Common myeloid progenitor, CD34-positive (primary cell): ENCODE data around the gene FAM89B.

Experiments used
- CTCF ChIA-PET: fragments of 350-600 bp; sonication (Branson Sonifier 250); formaldehyde crosslinking; loops from one replicate; lab custom pipeline; 2021; ENCODE audit warnings: antibody characterized with exemption; lab: Charles Lee
- POLR2A ChIA-PET: fragments of 350-600 bp; sonication (Branson Sonifier 250); formaldehyde crosslinking; loops from one replicate; lab custom pipeline; 2021; ENCODE audit warnings: antibody characterized with exemption; lab: Charles Lee
- DNase-seq, 3 donors: peaks; one replicate each; pipeline versions ENCODE4 v3.0.0 to v3.0.0-alpha.2; 2013
- H3K27ac ChIP-seq, 2 experiments: 1 replicate in 1 of 2; 2 replicates in 1 of 2; pipeline ENCODE4 v1.7.0; 2013; ENCODE audit warnings: inconsistent platforms in 2 of 2, low read length in 2 of 2, mild to moderate bottlenecking in 2 of 2, low read depth in 1 of 2, moderate library complexity in 1 of 2; ENCODE audit not compliant: severe bottlenecking in 2 of 2, insufficient read depth in 1 of 2, poor library complexity in 1 of 2
- H3K27me3 ChIP-seq, 5 experiments: replicated peaks in 2 of 5; 1 replicate in 3 of 5; 2 replicates in 2 of 5; pipeline versions ENCODE4 v1.6.1 to v1.7.0; 2013; ENCODE audit warnings: low read length in 4 of 5, mild to moderate bottlenecking in 2 of 5, moderate library complexity in 2 of 5, inconsistent platforms in 1 of 5; ENCODE audit not compliant: insufficient read depth in 5 of 5, control insufficient read depth in 4 of 5
- H3K36me3 ChIP-seq, 4 experiments: 1 replicate in 2 of 4; 2 replicates in 2 of 4; pipeline versions ENCODE4 v1.6.1 to v1.7.0; 2013; ENCODE audit warnings: low read length in 3 of 4, control low read depth in 1 of 4, mild to moderate bottlenecking in 1 of 4; ENCODE audit not compliant: control insufficient read depth in 4 of 4, insufficient read depth in 4 of 4
- H3K4me1 ChIP-seq, 4 experiments: 1 replicate in 3 of 4; 2 replicates in 1 of 4; pipeline versions ENCODE4 v1.6.1 to v1.7.1; 2013; ENCODE audit warnings: low read length in 3 of 4, mild to moderate bottlenecking in 3 of 4, control low read depth in 1 of 4, inconsistent platforms in 1 of 4, moderate library complexity in 1 of 4; ENCODE audit not compliant: control insufficient read depth in 4 of 4, insufficient read depth in 4 of 4; ENCODE audit errors: control extremely low read depth in 1 of 4
- H3K4me3 ChIP-seq, 7 experiments: 1 replicate in 4 of 7; 2 replicates in 3 of 7; pipeline versions ENCODE4 v1.5.1 to v1.7.0; 2013; ENCODE audit warnings: mild to moderate bottlenecking in 7 of 7, low read length in 6 of 7, moderate library complexity in 6 of 7, inconsistent platforms in 2 of 7, low read depth in 2 of 7, control low read depth in 1 of 7; ENCODE audit not compliant: insufficient read depth in 4 of 7, control insufficient read depth in 1 of 7; ENCODE audit errors: extremely low read depth in 1 of 7
- H3K9me3 ChIP-seq, 5 experiments: 1 replicate in 4 of 5; 2 replicates in 1 of 5; pipeline versions ENCODE4 v1.6.1 to v1.7.1; 2013; ENCODE audit warnings: low read length in 4 of 5, mild to moderate bottlenecking in 2 of 5, inconsistent platforms in 1 of 5, low read depth in 1 of 5, moderate library complexity in 1 of 5; ENCODE audit not compliant: control insufficient read depth in 4 of 5, insufficient read depth in 2 of 5; ENCODE audit errors: control extremely low read depth in 1 of 5
- WGBS: methylation state at CpG from one replicate; pipeline ENCODE4 v1.1.5; 2013; ENCODE audit not compliant: insufficient coverage; 5-methylcytosine and 5-hydroxymethylcytosine counted together

The FAM89B gene

GRCh38 chr11:65539744-65540289 is 32.5 kb upstream of the FAM89B start:
- WGBS, result 13% methylated on average over 38 of the region's 60 CpGs
- peaks cover 3 to 27% (median 24%) of the 10 kb centered on the region in 4 experiments for H3K4me1 ChIP-seq
- peak overlapping the region; percentile 41 to 87 (median 72) for H3K4me3 ChIP-seq
- ChIA-PET POLR2A (interaction anchor here (0.7 to 2.3 kb wide), 6 partner anchors 13 to 53 kb away, joined by 3 to 13 read pairs (median 4); partner anchors contain the start of genes EHBP1L1 and ZNRD2), CTCF (interaction anchor here (0.7 to 21.8 kb wide), 11 partner anchors 9 to 164 kb away, joined by 3 to 262 read pairs (median 14); partner anchors contain the start of genes EHBP1L1, FAM89B, KCNK7 and LTBP3)
- peak overlapping the region in 1 of 2 experiments; percentile 49 for H3K27ac ChIP-seq
- H3K9me3 ChIP-seq, result no peaks in the 10 kb centered on the region
- DNase-seq, result no peak
- H3K27me3 ChIP-seq, result no peaks in the 10 kb centered on the region
- H3K36me3 ChIP-seq, result peaks cover 2 to 48% (median 33%) of the 10 kb centered on the region in 4 experiments

DNA sequence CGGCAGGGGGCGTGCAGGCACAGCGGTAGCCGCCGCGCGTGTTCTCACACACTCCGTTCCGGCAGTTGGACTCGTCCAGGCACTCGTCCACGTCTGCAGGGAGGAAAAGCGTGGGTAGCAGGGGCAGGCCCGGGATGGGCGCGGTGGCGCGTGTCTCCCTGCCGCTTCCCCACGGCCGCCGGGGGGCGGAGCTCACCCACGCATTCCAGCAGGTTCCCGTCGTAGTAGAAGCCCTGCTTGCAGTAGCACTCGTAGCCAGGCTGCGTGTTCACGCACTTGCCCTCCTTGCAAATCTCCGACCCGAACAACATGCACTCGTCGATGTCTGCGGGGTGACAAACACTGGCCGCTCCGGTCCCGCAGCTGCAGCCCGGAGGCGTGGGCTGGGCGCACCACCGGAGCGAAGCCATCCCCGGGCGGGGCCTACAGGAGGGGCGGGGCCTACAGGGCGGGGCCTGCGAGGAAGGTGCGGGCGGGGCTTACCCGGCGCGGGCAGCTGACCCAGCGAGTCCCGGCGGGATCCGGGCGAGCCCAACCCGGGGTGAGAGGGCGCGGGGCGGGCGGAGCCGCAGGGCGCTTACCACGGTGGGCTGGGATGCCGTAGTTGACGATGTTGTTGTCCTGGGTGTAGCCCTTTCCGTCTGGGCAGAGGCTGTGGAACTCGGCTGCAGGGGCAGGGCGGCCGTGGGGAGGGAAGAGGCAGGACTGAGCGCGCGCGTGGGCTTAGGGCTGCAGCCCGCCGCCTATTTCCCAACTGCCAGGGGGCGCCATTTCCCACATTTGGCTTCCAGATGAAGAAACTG is 31.8 kb upstream of the FAM89B start:
- WGBS, result under 1% methylated on average over 61 of the region's 78 CpGs

DNA sequence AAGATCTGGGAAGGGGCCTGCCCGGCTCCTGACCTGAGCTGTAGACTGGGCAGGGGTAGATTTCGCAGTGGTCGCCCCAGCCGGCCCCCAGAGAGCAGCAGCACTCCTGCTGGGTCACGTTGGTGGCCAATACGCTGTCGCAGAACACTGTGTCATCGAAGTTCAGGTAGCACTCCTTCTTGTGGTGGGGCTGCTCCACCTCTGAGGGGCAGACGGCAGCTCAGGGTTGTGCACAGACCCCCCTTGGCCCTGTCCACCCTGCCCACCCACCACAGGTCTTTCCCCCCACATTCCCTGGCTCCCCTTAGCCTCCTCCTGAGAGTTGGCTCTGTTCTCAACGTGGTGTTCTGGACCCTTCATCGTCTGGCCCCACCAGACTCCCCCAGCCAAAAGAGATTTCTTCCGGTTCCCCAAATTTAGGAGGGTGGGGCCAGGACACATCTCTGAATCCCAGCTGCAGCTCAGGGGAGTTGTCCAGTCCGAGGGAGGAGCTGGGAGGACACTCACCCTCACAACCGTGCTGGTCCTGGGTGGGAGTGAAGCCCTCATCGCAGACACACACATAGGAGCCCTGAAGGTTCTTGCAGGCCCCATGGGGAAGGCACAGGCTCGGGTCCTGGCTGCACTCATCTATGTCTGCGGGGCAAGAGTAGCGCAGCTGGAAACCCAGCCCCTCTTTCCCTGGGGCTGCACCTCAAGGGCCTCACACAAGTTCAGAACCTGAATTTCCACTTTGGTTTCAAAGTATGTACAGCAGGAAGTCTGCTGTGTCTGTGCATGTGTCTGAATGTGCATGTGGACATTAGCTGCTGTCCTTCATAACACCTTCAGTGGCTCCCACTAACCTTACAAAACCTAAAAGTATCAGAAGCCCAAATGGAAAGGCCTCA is 31.0 kb upstream of the FAM89B start:
- H3K36me3 ChIP-seq, result peaks cover 0 to 32% (median 23%) of the 10 kb centered on the region in 4 experiments
- no peak for DNase-seq
- H3K4me3 ChIP-seq, result peak overlapping the region in 5 of 7 experiments; percentile 69 to 87 (median 76)
- 44% methylated on average over 12 of the region's 18 CpGs for WGBS
- peak overlapping the region in 1 of 2 experiments; percentile 47 for H3K27ac ChIP-seq
- ChIA-PET CTCF (interaction anchor here (0.5 to 21.8 kb wide), 16 partner anchors 10 to 732 kb away, joined by 3 to 262 read pairs (median 6); partner anchors contain the start of genes EHBP1L1, FAM89B, KCNK7 and LTBP3), POLR2A (interaction anchor here (1.0 to 2.3 kb wide), 5 partner anchors 11 to 34 kb away, joined by 3 to 13 read pairs (median 7); partner anchors contain the start of genes EHBP1L1, FAM89B and ZNRD2)
- no peaks in the 10 kb centered on the region for H3K27me3 ChIP-seq
- H3K4me1 ChIP-seq, result peaks cover 6 to 36% (median 32%) of the 10 kb centered on the region in 4 experiments
- no peaks in the 10 kb centered on the region for H3K9me3 ChIP-seq

More for the DNA sequence above, 31.8 kb upstream of the FAM89B start:
- peak overlapping the region in 1 of 2 experiments; percentile 49 for H3K27ac ChIP-seq
- peaks cover 3 to 28% (median 25%) of the 10 kb centered on the region in 4 experiments for H3K4me1 ChIP-seq
- H3K27me3 ChIP-seq, result no peaks in the 10 kb centered on the region
- ChIA-PET CTCF (interaction anchor here (0.6 to 21.8 kb wide), 16 partner anchors 10 to 165 kb away, joined by 3 to 262 read pairs (median 6); partner anchors contain the start of genes EHBP1L1, FAM89B, KCNK7 and LTBP3), POLR2A (interaction anchor here (1.0 to 2.3 kb wide), 6 partner anchors 12 to 52 kb away, joined by 3 to 13 read pairs (median 6); partner anchors contain the start of genes EHBP1L1, FAM89B and ZNRD2)
- H3K36me3 ChIP-seq, result peaks cover 0 to 41% (median 29%) of the 10 kb centered on the region in 4 experiments
- DNase-seq, result peak; percentile 82 to 89 (median 87)
- H3K9me3 ChIP-seq, result no peaks in the 10 kb centered on the region
- H3K4me3 ChIP-seq, result peak overlapping the region; percentile 41 to 87 (median 72)

GRCh38 chr11:65542738-65543390 is 29.5 kb upstream of the FAM89B start:
- POLR2A ChIA-PET, result no interaction called here
- CTCF ChIA-PET, result interaction anchor here (3.0 to 21.8 kb wide), 5 partner anchors 9 to 52 kb away, joined by 14 to 262 read pairs (median 89); partner anchors contain the start of genes EHBP1L1, FAM89B, KCNK7 and LTBP3
- Histone ChIP-seq H3K27ac (no peak overlapping the region), H3K9me3 (no peaks in the 10 kb centered on the region), H3K4me1 (peaks cover 6 to 49% (median 45%) of the 10 kb centered on the region in 4 experiments), H3K27me3 (no peaks in the 10 kb centered on the region), H3K4me3 (no peak overlapping the region), H3K36me3 (peaks cover 0 to 25% (median 15%) of the 10 kb centered on the region in 4 experiments)
- DNase-seq, result no peak
- WGBS, result 100% methylated on average over 2 of the region's 3 CpGs

DNA sequence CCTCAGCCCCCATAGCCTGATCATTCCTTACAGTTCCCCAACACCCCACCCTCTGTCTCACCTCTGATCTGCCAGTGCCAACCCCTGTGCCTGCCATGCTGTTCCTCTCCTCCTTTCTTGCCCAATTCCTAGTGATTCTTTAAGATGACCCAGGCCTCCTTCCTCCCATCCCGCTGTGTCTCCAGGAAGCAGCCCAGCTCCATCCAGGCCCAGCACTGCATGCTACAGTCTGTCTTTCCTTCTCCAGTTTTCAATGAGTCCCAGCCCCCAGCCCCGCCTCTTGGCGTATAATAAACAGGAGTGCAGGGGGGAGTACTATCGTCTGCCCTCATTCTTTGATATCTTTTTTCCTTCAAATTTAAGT is 26.5 kb upstream of the FAM89B start:
- Histone ChIP-seq H3K27ac (peak overlapping the region in 1 of 2 experiments; percentile 50), H3K4me3 (peak overlapping the region in 3 of 7 experiments; percentile 19 to 54 (median 47)), H3K4me1 (peaks cover 8 to 50% (median 44%) of the 10 kb centered on the region in 4 experiments), H3K27me3 (no peaks in the 10 kb centered on the region), H3K36me3 (peaks cover under 1 to 21% (median 13%) of the 10 kb centered on the region in 4 experiments), H3K9me3 (no peaks in the 10 kb centered on the region)
- ChIA-PET POLR2A (no interaction called here), CTCF (interaction anchor here (1.3 to 21.8 kb wide), 5 partner anchors 9 to 37 kb away, joined by 3 to 262 read pairs (median 4); partner anchors contain the start of genes EHBP1L1, FAM89B, LTBP3 and ZNRD2)
- no peak for DNase-seq
- WGBS, result 22% methylated on average over 4 of the region's 4 CpGs
